OCI-M2 (cell line): ENCODE measurements around the gene MBLAC2.
A peak's percentile ranks its signal among the peaks of the same experiment; 100 is the strongest.

ENCODE experiments used
- DNase-seq: peaks from one replicate; lab custom pipeline; 2025; ENCODE audit not compliant: unreplicated experiment; lab: John Stamatoyannopoulos, UW

The MBLAC2 gene

DNA sequence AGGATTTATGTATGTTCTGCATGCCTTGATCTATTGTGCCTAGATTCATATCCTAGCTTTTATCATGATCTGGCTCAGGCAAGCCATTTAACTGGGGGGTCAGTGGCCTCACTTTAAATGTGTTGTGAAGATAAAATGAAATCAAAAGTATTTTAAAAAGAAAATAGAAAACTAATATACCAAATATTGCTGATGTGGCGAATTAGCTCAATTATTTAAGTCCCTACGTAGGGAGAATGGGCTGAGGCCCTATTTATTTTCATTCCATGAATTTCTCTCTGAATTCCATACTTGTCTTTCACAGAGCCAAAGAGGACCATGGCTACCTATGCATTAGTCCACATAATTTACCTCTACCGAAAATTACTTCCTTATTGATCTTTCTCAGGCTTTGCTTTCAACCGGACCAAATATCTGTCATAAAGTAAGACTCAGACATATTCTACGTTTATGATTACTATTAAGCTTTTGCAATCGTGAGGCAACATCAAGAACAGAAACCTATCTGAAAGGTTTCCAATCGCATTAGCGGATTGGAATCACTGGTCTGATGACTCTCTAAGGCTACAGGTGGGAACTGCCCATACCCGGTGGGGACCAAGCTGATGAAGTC lies 1.7 kb downstream of the MBLAC2 start:
- no peak for DNase-seq

DNA sequence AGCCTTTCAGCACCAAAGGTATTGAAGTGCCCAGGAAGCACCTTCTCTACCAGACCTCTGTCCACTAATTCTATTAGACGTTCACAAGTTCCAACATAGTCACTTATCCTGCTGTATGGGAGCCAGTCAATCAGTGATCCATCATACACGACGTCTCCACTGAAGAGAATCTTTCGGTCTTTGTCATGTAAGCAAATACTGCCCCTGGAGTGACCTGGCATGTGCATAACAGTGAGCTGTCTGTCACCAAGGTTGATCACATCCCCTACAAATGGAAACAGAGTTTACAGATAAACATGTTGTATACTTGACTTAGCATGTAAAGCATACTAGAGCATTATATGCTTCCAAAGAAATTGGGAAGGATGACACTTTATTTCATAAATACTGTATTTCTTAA lies 13.3 kb downstream of the MBLAC2 start:
- no peak for DNase-seq

DNA sequence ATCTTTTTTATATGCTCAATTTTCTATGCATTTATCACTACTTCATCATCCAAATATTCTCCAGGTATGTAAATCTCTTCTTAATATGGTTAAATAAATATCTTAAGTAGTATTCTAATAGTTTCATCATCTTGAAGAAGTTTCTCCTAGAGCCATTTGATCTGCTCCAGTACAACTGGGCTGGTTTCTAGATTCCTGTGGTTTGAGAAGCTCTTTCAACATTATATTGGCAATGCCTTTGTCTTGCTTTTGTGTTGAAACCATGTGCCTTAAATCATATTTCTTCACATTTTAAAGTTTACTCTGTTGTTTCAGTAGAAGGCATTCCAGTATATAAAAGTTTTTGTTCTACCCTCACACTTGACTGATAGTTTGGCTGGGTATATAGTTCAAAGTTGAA lies 27.6 kb downstream of the MBLAC2 start:
- no peak for DNase-seq

DNA sequence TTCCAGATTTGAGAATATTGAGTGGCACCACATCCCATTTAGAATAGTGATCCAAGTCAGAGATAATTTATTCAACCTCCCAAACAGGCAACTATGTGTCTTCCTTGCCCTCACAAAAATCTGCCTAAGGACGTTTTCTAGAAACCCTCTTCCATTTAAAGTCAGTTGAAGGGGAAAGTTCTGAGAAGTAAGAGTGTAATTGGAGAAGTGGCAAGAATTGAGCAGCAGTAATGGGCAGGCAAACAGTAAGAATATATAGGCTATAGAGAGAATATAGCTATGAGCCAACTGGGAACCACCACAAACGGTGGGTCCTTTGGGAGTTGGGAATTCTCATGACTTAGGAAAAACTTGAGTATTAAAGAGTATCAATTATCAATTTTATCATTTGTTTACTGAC lies 33.9 kb downstream of the MBLAC2 start:
- no peak for DNase-seq

DNA sequence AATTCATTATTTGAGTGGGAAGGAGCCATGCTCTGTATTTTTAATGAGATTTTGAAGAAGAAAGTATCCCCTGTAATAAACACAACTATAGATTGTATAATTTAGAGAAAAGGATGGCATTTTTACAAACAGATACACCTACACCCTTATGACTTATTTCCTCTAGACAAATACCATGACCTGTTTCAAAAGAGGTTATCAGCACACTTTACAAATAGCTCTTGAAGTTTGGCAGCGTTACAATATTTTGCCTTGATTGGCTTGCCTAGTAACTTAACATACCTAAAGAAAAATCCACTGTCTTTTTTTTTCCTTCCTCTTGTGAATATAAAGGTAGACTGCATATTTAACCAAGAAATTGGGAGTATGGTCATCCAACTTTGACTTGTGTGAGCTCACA lies 36.5 kb downstream of the MBLAC2 start:
- no peak for DNase-seq

DNA sequence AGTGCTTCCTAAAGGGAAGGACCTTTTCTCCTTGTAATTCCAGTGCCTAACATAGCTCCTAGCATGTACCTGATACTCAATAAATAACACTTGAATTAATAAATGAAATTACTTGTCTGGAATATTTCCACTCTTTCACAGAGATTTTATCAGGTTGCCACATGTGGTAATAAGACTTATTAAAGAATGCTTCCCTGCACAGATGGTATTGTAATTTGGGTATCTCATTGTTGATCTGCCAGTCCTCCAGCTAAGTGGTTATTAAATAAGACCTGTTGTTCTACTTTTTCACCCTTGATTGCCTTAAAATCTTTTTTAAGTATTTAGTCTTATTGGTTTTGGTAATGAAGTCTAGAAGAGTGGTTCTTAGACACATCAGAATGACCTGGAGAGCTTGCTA lies 36.9 kb downstream of the MBLAC2 start:
- no peak for DNase-seq

DNA sequence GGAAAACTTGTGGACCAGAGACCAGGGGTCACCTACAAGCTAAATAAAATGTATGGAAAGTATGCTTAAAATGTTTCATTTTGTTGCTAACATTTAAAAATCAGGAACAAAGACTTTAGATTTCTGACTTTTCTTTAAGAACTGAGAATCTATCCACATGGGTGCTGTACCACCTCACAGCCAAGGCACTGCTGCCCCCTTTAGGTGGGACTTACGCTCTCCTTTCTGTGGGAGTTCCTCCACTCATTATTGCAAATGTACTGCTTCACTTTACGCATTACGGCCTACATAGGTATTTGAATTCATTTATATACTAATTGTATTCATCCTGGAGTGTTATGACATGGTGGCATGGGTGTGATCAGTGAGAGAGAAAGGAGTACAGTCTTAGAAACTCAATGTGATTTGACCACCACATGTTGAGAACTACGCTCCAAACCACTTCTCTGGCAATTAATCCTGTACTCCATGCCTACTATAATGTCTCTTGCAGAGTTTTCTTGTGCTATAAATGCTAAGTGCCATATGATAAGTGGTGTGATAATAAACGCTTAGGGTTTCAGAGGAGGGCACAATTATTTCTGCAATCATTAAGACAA lies 40.4 kb downstream of the MBLAC2 start:
- no peak for DNase-seq

DNA sequence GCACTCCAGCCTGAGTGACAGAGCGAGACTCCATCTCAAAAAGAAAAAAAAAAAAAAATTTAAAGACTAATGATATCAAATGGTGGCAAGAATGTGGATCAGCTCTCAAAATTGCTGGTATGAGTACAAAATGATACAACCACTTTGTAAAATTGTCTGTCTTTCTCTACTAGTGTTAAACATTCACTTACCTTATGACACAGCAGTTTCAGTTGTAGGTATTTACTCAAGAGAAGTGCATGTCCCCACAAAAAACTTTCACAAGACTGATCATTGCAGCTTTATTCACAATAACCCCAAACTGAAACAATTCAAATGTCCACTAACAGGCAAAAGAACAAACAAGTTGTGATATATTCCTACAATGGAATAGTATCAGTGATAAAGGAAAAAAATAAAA lies 50.3 kb downstream of the MBLAC2 start:
- no peak for DNase-seq

DNA sequence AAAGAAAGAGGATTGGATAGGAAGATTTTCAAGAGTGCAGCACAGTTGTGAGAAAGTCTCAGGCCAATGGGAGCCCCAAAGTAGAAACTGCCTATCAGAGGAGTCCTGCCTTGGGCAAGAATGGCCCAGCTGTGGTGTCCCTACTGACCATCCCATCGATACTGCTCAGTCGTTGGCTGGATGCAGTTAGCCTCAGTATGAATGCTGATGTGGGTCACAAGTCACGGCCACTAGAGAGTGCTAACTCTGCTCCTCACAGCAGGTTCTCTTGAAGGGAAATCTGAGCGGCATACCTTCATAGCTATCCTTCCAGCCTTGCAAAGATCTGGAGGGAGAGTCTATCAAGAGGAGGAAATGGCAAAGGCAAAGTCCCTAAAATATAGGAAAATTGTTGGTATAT lies 53.4 kb downstream of the MBLAC2 start:
- DNase-seq = no peak

DNA sequence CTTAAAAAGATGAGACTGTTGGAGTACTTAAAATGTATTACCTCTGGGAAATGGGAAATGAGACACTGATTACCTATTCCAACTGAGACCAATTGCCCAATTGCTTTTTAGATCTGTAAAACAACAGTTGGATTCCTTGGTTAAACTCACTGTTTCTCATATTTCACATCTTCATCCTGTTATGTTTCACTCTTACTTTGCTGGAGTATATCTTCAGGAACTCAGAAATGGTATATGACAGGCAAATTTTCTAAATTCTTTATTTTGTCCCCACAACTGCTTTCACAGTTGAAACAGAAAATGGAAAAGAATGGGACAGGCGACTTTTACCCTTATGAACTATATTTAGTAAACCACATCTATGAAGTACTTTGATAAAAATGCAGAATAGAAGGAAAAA lies 56.4 kb downstream of the MBLAC2 start:
- DNase-seq = no peak

DNA sequence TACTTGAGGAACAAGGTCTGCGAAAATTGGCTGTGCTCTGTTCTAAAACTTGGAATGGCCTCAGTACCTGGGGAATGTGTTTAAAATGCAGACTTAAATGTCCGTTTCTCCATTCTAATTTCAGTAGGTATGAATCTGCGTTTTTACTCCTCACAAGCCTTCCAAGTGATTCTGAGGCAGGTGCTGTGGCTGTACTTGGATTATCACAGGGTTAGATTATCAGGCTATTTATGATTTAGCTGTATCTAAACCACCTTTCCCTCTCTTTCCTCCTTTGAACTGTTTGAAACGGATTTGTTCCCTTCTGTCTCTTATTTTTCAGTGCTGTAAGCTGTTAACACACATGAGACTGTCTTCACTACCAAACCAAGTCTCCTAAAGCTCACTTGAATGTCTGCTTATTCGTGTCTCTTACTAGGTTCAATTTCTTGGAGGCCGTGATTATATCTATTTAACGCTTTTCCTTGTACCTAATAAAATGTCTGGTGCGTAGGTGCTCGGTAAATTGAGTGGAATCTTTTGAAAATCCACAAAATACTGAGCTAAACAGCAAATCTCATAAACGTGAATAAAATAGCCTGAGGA lies 64.3 kb downstream of the MBLAC2 start:
- no peak for DNase-seq

DNA sequence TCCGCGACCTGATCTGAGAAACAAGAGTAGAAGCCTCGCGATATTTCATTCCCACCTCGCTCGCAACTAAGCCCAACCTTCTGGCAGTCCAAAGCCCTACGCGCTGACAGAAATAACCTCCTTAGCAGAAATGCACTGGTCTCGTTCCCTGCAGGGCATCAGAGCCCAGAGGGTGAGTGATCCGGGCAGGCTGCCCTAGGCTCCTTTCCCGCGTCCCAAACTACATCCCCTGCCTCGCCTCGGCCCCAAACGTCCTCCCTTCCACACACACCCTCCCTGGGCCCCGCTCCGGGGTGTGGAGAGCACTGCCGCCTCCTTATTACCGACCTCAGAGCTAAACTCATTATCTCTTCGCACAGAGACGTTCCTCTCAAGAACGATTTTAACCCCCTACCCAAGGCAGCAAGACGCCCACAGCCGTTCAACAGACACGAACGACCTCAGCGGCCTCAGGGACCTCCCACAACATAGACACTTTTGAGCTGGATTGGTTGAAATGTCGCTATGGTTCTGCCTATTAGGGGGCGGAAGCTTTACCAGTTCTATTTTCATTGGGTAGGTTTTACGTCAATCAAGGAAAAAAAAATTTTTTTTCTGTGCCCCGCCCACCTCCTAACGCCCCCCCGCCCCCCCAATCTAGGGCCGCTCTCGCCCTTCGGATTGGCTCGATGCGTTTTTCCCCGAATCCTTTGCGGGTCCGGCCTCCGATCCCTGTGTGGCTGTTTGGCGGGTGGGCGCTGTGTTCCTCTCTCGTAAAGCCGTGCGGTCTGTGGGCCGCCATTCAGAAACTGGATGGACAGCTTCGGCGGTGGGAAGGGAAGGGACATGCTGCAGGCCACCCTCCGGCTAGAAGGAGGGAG lies 65.0 kb downstream of the MBLAC2 start, which contains the start of gene CETN3:
TSS of gene CETN3 (minus strand) at position 439 of the 860 bp plus-strand sequence. CDS start at position 344, 95 bp downstream.
- peak; percentile 71 for DNase-seq

DNA sequence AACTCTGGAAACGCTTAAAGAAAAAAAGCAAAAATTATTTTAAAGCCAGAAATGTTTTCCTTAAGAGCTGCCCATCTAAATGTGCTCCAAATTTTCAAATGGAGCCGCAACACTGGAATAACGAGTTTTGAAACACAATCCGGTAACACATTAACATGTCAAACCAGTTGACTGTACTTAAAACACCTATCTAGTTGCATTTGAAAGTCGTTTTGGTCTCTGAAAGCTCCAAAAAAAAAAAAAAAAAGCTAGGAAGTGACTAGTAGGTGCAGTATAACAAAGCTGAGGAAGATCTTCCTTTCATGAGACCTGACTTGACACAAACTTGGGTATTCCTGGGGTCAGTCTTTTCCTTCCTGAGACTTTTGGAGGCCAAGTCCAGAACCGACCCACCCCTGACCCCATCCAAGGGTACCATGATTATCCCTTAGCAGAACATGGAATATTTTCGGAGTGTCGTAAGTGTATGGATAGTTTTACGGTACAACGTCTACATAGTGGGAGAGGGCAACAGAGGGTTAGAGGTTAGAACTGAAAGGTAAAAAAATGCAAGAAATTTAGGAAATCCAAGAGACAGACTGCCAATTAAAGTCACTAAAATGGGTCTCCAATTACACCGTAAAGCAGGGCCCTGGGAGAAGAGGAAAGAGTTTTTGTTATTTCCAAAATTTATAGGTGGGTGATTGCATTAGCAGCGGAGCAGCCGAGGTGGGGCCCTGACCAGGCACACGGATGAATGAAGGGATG lies 65.8 kb downstream of the MBLAC2 start:
- no peak for DNase-seq
